ENCODE measurements around the gene TTC1.

TTC1 gene

GRCh38 chr5:160021831-160022446, 13.0 kb downstream of the TTC1 start:
- peak; percentile 42 for TF ChIP-seq CTCF (IDR thresholded peaks at IDR 0.05; ENCODE audit: extremely low read depth, missing control alignments)
- DNase-seq (ENCODE audit: low spot score), result peak; percentile 52

- DNase-seq (ENCODE audit: low spot score), result no peak
- no peak for TF ChIP-seq CTCF (IDR thresholded peaks at IDR 0.05; ENCODE audit: extremely low read depth, missing control alignments)
Measured at GRCh38 chr5:160023007-160023907, 14.3 kb downstream of the TTC1 start.

- TF ChIP-seq CTCF (IDR thresholded peaks at IDR 0.05; ENCODE audit: extremely low read depth, missing control alignments), result no peak
- DNase-seq (ENCODE audit: low spot score), result no peak
Measured at GRCh38 chr5:160023908-160024630, 15.1 kb downstream of the TTC1 start.

GRCh38 chr5:160029004-160029403, 20.1 kb downstream of the TTC1 start:
- no peak for DNase-seq (ENCODE audit: low spot score)
- TF ChIP-seq CTCF (IDR thresholded peaks at IDR 0.05; ENCODE audit: extremely low read depth, missing control alignments), result no peak

GRCh38 chr5:160029540-160030139, 20.7 kb downstream of the TTC1 start:
- no peak for TF ChIP-seq CTCF (IDR thresholded peaks at IDR 0.05; ENCODE audit: extremely low read depth, missing control alignments)
- no peak for DNase-seq (ENCODE audit: low spot score)

- DNase-seq (ENCODE audit: low spot score), result no peak
- no peak for TF ChIP-seq CTCF (IDR thresholded peaks at IDR 0.05; ENCODE audit: extremely low read depth, missing control alignments)
Measured at GRCh38 chr5:160030631-160031377, 21.9 kb downstream of the TTC1 start.
